NCI-H2107 (cell line): Measurements from ENCODE around the gene AP2A2.
A peak's percentile ranks its signal among the peaks of the same experiment; 100 is the strongest.

Experiments
- DNase-seq: peaks from one replicate; lab custom pipeline; 2025; lab: John Stamatoyannopoulos, UW

The AP2A2 gene

GRCh38 chr11:1041936-1042608 lies 116.4 kb downstream of the AP2A2 start:
- no peak for DNase-seq

GRCh38 chr11:1042626-1043562 lies 117.2 kb downstream of the AP2A2 start:
- DNase-seq = no peak

GRCh38 chr11:1043563-1044096 lies 118.0 kb downstream of the AP2A2 start:
- DNase-seq = no peak

GRCh38 chr11:1044160-1044559 lies 118.5 kb downstream of the AP2A2 start:
- DNase-seq = no peak

GRCh38 chr11:1047595-1048156 lies 122.0 kb downstream of the AP2A2 start:
- no peak for DNase-seq

GRCh38 chr11:1048375-1049070 lies 122.9 kb downstream of the AP2A2 start:
- no peak for DNase-seq

GRCh38 chr11:1049071-1049405 lies 123.4 kb downstream of the AP2A2 start:
- DNase-seq = no peak

- DNase-seq = no peak
Measured at GRCh38 chr11:1049431-1049891, 123.8 kb downstream of the AP2A2 start.

GRCh38 chr11:1049911-1050580 lies 124.4 kb downstream of the AP2A2 start:
- DNase-seq = no peak

GRCh38 chr11:1050581-1051355 lies 125.1 kb downstream of the AP2A2 start:
- peak; percentile 58 for DNase-seq

GRCh38 chr11:1051356-1052132 lies 125.9 kb downstream of the AP2A2 start:
- DNase-seq = no peak

- DNase-seq = no peak
Measured at GRCh38 chr11:1052133-1053011, 126.7 kb downstream of the AP2A2 start.

GRCh38 chr11:1053121-1053901 lies 127.6 kb downstream of the AP2A2 start:
- no peak for DNase-seq

GRCh38 chr11:1054143-1055108 lies 128.8 kb downstream of the AP2A2 start:
- DNase-seq = no peak

GRCh38 chr11:1055109-1055703 lies 129.5 kb downstream of the AP2A2 start:
- DNase-seq = no peak

- DNase-seq = no peak
Measured at GRCh38 chr11:1055990-1056771, 130.5 kb downstream of the AP2A2 start.
